GM12872 (cell line): ENCODE results near the gene ZNF592.

Source experiments
- TF ChIP-seq, protein P1 (sequence below): IDR thresholded peaks from 3 replicates; pipeline ENCODE4 v1.5.1; 2011; ENCODE audit warnings: low read depth, mild to moderate bottlenecking, low read length, moderate library complexity; ENCODE audit not compliant: insufficient read depth

The ZNF592 gene

DNA sequence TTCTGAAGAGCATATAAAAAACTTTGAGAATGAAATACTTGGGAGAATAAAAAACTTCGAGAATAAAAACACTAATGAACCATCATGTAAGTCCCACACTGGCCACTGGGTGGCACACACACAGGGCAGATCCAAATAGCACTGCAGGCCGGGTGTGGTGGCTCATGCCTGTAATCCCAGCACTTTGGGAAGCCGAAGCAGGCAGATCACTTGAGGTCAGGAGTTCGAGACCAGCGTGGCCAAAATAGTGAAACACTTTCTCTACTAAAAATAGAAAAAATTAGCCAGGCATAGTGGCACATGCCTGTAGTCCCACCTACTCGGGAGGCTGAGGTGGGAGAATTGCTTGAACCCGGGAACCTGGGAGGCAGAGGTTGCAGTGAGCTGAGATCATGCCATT is 97.2 kb downstream of the ZNF592 start:
- TF ChIP-seq, protein P1, sequence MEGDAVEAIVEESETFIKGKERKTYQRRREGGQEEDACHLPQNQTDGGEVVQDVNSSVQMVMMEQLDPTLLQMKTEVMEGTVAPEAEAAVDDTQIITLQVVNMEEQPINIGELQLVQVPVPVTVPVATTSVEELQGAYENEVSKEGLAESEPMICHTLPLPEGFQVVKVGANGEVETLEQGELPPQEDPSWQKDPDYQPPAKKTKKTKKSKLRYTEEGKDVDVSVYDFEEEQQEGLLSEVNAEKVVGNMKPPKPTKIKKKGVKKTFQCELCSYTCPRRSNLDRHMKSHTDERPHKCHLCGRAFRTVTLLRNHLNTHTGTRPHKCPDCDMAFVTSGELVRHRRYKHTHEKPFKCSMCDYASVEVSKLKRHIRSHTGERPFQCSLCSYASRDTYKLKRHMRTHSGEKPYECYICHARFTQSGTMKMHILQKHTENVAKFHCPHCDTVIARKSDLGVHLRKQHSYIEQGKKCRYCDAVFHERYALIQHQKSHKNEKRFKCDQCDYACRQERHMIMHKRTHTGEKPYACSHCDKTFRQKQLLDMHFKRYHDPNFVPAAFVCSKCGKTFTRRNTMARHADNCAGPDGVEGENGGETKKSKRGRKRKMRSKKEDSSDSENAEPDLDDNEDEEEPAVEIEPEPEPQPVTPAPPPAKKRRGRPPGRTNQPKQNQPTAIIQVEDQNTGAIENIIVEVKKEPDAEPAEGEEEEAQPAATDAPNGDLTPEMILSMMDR, result peak; percentile 72

DNA sequence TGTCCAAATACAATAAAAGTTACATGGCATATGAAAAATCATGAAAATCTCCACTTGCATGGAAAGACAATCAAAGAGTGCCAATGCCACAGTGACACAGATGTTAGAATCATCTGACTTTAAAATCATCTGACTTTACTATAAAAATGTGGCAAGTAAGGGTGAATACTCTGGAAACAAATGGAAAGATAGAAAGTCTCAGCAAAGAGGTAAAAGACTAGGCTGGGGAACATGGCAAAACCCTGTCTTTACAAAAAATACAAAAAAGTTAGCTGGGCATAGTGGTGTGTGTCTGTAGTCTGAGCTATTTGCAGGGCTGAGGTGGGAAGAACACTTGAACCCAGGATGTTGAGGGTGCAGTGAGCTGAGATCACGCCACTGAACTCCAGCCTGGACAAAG is 97.9 kb downstream of the ZNF592 start:
- TF ChIP-seq, protein P1, result no peak

DNA sequence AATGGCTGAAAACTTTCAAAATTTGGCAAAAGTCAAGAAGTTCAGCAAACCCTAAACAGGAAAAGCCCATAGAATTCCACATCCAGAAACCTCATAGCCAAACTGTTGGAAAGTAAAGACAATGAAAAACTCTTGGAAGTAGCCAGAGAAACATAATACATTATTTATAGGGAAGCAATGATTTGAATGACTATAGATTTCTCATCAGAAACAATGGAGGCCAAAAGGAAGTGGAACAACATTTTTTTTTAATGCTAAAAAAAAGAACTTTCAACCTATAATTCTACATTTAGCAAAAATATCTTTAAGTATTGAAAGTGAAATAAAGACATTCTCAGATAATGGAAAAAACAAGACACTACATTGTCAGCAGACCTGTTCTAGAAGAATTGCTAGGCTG is 99.0 kb downstream of the ZNF592 start:
- TF ChIP-seq, protein P1, result no peak

DNA sequence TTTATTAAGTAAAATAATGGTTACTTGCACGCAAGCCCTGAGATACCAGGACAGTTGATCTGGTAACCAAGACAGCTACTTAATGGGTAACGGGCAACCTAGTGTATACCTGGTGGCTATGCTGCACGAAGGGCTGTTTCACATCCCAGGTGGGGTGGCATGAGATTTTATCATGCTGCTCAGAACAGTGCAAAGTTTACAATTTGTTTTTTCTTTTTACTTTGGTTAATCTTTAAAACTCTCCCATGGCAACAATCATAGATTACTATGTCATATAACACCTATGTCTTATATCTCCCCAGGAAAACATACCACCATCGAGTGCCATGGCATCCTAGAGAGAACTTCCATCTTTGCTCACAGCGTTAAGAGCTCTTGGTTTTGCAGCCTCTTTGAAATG is 103.8 kb downstream of the ZNF592 start:
- TF ChIP-seq, protein P1, result no peak

DNA sequence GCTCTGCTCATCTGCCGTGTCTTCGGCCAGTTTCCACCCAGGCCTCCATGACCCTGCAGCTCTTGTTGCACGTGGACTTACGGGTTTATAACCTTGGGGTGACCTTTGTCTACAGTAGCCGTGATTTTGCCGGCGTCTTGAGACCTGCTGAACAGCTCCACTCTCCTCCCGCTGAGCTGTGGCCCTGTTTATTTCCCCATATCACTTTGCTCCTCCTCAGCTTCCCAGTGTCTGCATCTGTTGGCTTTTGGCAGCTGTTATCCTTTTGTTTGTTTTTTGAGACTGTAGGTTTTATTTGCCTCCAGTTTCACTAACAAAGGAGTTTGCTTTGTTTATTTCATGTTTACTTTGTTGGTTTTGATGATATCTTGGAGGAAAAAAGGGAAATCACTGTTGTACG is 106.7 kb downstream of the ZNF592 start:
- TF ChIP-seq, protein P1, result no peak

DNA sequence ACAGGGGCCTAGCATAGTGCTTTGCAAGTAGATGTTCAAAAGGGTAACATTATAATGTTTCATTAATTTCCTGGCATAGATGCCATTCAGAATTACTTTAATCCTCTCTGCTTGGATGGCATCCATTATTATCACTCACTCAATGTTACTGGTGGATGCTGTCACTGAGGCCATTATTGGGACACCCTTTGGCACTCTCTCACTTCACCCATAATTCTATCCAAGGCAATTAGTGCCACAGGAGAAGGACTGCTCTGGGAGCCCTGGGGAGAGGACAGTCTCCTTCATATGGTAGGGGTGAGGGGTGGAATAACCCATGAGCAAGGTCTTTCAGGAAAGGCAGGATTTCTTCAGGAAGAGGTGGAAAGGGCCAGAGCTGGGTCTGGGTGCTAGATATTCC is 107.4 kb downstream of the ZNF592 start:
- TF ChIP-seq, protein P1, result no peak
